M059J (cell line): ENCODE data around the gene CEP57L1. TPM values are rescaled to one million over a fixed set of nuclear protein-coding genes. Genes with fewer than 3 reads are reported as not detected.

Experiments
- total RNA-seq: library from RNA; depleted of rRNA; stranded (reverse); fragments of >200 nt; shearing (Covaris generic); gene quantifications from 2 replicates; pipeline ENCODE4 v1.2.3, GENCODE V29; 2014; rRNA removed

Gene CEP57L1
- total RNA-seq, 1 experiment from 2014 or later = 51.3 TPM

Other genes with a start within 250 kb of the CEP57L1 start
- 1.7 and 2.5 TPM in 2 replicates for gene ARMC2, start 247.1 kb upstream of the CEP57L1 start, total RNA-seq
- 4.9 and 9.2 TPM in 2 replicates for gene SESN1, start 661 bp upstream of the CEP57L1 start, total RNA-seq